SK-N-SH (cell line): ENCODE measurements around the gene LEF1. TPM values are rescaled to one million over a fixed set of nuclear protein-coding genes. Genes with fewer than 3 reads are reported as not detected.

Experiments
- CTCF ChIA-PET: fragments of 300-600, 350-600 bp; formaldehyde crosslinking; extraction: SDS; loops from one replicate; lab custom pipeline; 2021; lab: Yijun Ruan, JAX
- POLR2A ChIA-PET: fragments of 350-600 bp; sonication (Branson Sonifier 250); formaldehyde crosslinking; extraction: SDS; loops from one replicate; lab custom pipeline; 2020; ENCODE audit warnings: antibody characterized with exemption, inconsistent platforms; lab: Yijun Ruan, JAX
- DNase-seq: peaks from one replicate; pipeline ENCODE4 v3.0.0; 2012
- H2AFZ ChIP-seq: fragments of 200-600 bp; sonication (generic); 2 replicates; pipeline ENCODE4 v1.8.1; 2016; ENCODE audit warnings: antibody characterized with exemption, mild to moderate bottlenecking, low read depth
- H3F3A ChIP-seq: fragments of 200-600 bp; sonication (generic); replicated peaks from 2 replicates; pipeline ENCODE3; 2016; ENCODE audit warnings: antibody characterized with exemption, mild to moderate bottlenecking; ENCODE audit not compliant: insufficient read depth
- H3K27ac ChIP-seq, 2 experiments: fragments of 200-500 bp in 1 of 2; fragments of 200-600 bp in 1 of 2; sonication (Bioruptor generic) in 1 of 2; sonication (generic), shearing (Covaris generic) in 1 of 2; 2 replicates each; pipeline versions ENCODE4 v1.5.1 to v1.6.1; 2014 to 2016; ENCODE audit warnings: low read depth in 2 of 2, inconsistent platforms in 1 of 2, low read length in 1 of 2, mild to moderate bottlenecking in 1 of 2, mixed read lengths in 1 of 2
- H3K27me3 ChIP-seq: fragments of 200-600 bp; sonication (generic), shearing (Covaris generic); 2 replicates; pipeline ENCODE4 v1.6.1; 2016; ENCODE audit warnings: mixed run types; ENCODE audit not compliant: insufficient read depth
- H3K36me3 ChIP-seq, 2 experiments: fragments of 200-500 bp in 1 of 2; fragments of 200-600 bp in 1 of 2; sonication (Bioruptor generic) in 1 of 2; sonication (generic) in 1 of 2; replicated peaks in 1 of 2; 2 replicates each; pipeline versions ENCODE3 to v1.5.1; 2014 to 2016; ENCODE audit warnings: low read length in 1 of 2, mild to moderate bottlenecking in 1 of 2; ENCODE audit not compliant: insufficient read depth in 2 of 2, control insufficient read depth in 1 of 2
- H3K4me1 ChIP-seq, 2 experiments: fragments of 200-500 bp in 1 of 2; fragments of 200-600 bp in 1 of 2; sonication (Bioruptor generic) in 1 of 2; sonication (generic), shearing (Covaris generic) in 1 of 2; 2 replicates each; pipeline versions ENCODE4 v1.5.1 to v1.6.1; 2014 to 2016; ENCODE audit warnings: low read depth in 1 of 2, low read length in 1 of 2, mixed run types in 1 of 2; ENCODE audit not compliant: insufficient read depth in 2 of 2, control insufficient read depth in 1 of 2
- H3K4me2 ChIP-seq: fragments of 200-600 bp; sonication (generic), shearing (Covaris generic); 2 replicates; pipeline ENCODE4 v1.6.1; 2017; ENCODE audit warnings: mixed run types
- H3K4me3 ChIP-seq, 2 experiments: fragments of 200-500 bp in 1 of 2; fragments of 200-600 bp in 1 of 2; sonication (Bioruptor generic) in 1 of 2; sonication (generic), shearing (Covaris generic) in 1 of 2; 2 replicates each; pipeline versions ENCODE4 v1.5.1 to v1.8.1; 2014 to 2016; ENCODE audit warnings: low read depth in 2 of 2, inconsistent platforms in 1 of 2, low read length in 1 of 2, mild to moderate bottlenecking in 1 of 2, mixed read lengths in 1 of 2, moderate library complexity in 1 of 2
- H3K79me2 ChIP-seq: fragments of 200-600 bp; sonication (generic); 2 replicates; pipeline ENCODE4 v1.8.1; 2017; ENCODE audit warnings: mild to moderate bottlenecking; ENCODE audit not compliant: insufficient read depth
- H3K9ac ChIP-seq: fragments of 200-600 bp; sonication (generic); 2 replicates; pipeline ENCODE4 v1.6.1; 2017; ENCODE audit warnings: mixed run types
- H3K9me2 ChIP-seq: fragments of 200-600 bp; sonication (generic); 2 replicates; pipeline ENCODE4 v1.6.1; 2017; ENCODE audit warnings: mixed run types
- H3K9me3 ChIP-seq: fragments of 200-600 bp; sonication (generic); 2 replicates; pipeline ENCODE4 v1.6.1; 2017; ENCODE audit warnings: mixed run types, mild to moderate bottlenecking, moderate library complexity
- H4K20me1 ChIP-seq: fragments of 200-600 bp; sonication (generic); 2 replicates; pipeline ENCODE4 v1.6.1; 2017; ENCODE audit warnings: mild to moderate bottlenecking, mixed run types; ENCODE audit not compliant: insufficient read depth
- CTCF ChIP-seq: fragments of 200-600 bp; sonication (generic); IDR thresholded peaks from 2 replicates; pipeline ENCODE4 v1.6.1; 2017; ENCODE audit warnings: antibody characterized with exemption, mild to moderate bottlenecking, moderate library complexity
- EP300 ChIP-seq, 2 experiments: IDR thresholded peaks; 2 replicates each; pipeline versions ENCODE4 v1.4.0 to v1.6.1; 2012; ENCODE audit warnings: borderline replicate concordance in 1 of 2, low read depth in 1 of 2, low read length in 1 of 2
- EZH2phosphoT487 ChIP-seq: fragments of 200-600 bp; sonication (generic); IDR thresholded peaks from 2 replicates; pipeline ENCODE4 v1.6.1; 2017; ENCODE audit warnings: low read depth, mixed run types, mild to moderate bottlenecking, antibody characterized with exemption, moderate library complexity, borderline replicate concordance
- FOXJ3 ChIP-seq: sonication (generic); formaldehyde crosslinking; IDR thresholded peaks from 2 replicates; pipeline ENCODE4 v1.5.1; 2020; ENCODE audit warnings: mild to moderate bottlenecking, missing genetic modification reagents
- GABPA ChIP-seq: IDR thresholded peaks from 2 replicates; pipeline ENCODE4 v1.4.0; 2012; ENCODE audit warnings: low read depth, mild to moderate bottlenecking
- MAX ChIP-seq: IDR thresholded peaks from 2 replicates; pipeline ENCODE4 v1.4.0; 2012; ENCODE audit warnings: low read depth
- MEF2A ChIP-seq: IDR thresholded peaks from 2 replicates; pipeline ENCODE4 v1.4.0; 2012; ENCODE audit warnings: low read depth, borderline replicate concordance
- MXI1 ChIP-seq: IDR thresholded peaks from 2 replicates; pipeline ENCODE4 v1.6.1; 2012; ENCODE audit warnings: mild to moderate bottlenecking, low read depth, low read length, improper control_type of control experiment
- POLR2AphosphoS5 ChIP-seq: IDR thresholded peaks from 2 replicates; pipeline ENCODE4 v1.6.1; 2012; ENCODE audit warnings: low read depth, low read length
- RCOR1 ChIP-seq: fragments of 150-350 bp; IDR thresholded peaks from 2 replicates; pipeline ENCODE4 v1.6.1; 2017; ENCODE audit warnings: antibody characterized with exemption, low read length
- REST ChIP-seq: IDR thresholded peaks from 2 replicates; pipeline ENCODE4 v1.6.1; 2012; ENCODE audit warnings: mild to moderate bottlenecking, low read depth, low read length, moderate library complexity
- RXRA ChIP-seq: IDR thresholded peaks from 2 replicates; pipeline ENCODE4 v1.4.0; 2012; ENCODE audit warnings: low read depth, mild to moderate bottlenecking, borderline replicate concordance
- TAF1 ChIP-seq: IDR thresholded peaks from 2 replicates; pipeline ENCODE4 v1.6.1; 2012; ENCODE audit warnings: low read depth, mild to moderate bottlenecking, low read length, moderate library complexity, borderline replicate concordance
- TEAD4 ChIP-seq: IDR thresholded peaks from 2 replicates; pipeline ENCODE4 v1.4.0; 2012; ENCODE audit warnings: mild to moderate bottlenecking, borderline replicate concordance; ENCODE audit not compliant: insufficient read depth
- ZBTB33 ChIP-seq: IDR thresholded peaks from 2 replicates; pipeline ENCODE4 v1.4.0; 2012; ENCODE audit warnings: low read depth, borderline replicate concordance
- WGBS: methylation state at CpG from one replicate; pipeline ENCODE4 v1.1.6; 2017; ENCODE audit warnings: low lambda C conversion rate; 5-methylcytosine and 5-hydroxymethylcytosine counted together
- polyA plus RNA-seq, 3 experiments: library from polyadenylated mRNA; depleted of rRNA; stranded (reverse); fragments of >200 nt; gene quantifications; 2 replicates each; pipeline ENCODE4 v1.2.3, GENCODE V29; 2012

The LEF1 gene
- polyA plus RNA-seq (2012; rRNA removed): 0.36 and 0.89 TPM in 2 replicates
- polyA plus RNA-seq (2012; cell fraction: cytosol; rRNA removed): 1.1 and 1.6 TPM in 2 replicates
- polyA plus RNA-seq (2012; cell fraction: nucleus; rRNA removed): 0.57 and 0.76 TPM in 2 replicates

- peaks cover 90% of the 10 kb centered on the region for H3K27me3 ChIP-seq
- ChIA-PET CTCF (interaction anchor here (1.0 kb wide), 1 partner anchor 9 kb away, joined by 3 read pairs; no protein-coding TSS in a partner anchor), POLR2A (no interaction called here)
- no peak within 1 kb of the TSS for H3K27ac ChIP-seq
- H3K4me2 ChIP-seq: peak within 1 kb of the TSS; percentile 84
- no peaks in the 10 kb centered on the region for H3K79me2 ChIP-seq
- TF ChIP-seq TEAD4 (no peak), MXI1 (peak; percentile 40; the same call in 1 of the 2 replicates), FOXJ3 (CRISPR knock-in tag) (no peak), EZH2phosphoT487 (peak; percentile 67; the same call in 1 of the 2 replicates)
- peak; percentile 63 for DNase-seq
- H3F3A ChIP-seq: peaks cover 2% of the 10 kb centered on the region
- no peaks in the 10 kb centered on the region for H4K20me1 ChIP-seq
- 4% methylated on average over 20 of the region's 61 CpGs for WGBS
- no peak within 1 kb of the TSS for H3K9ac ChIP-seq
- peaks cover 0 to 17% of the 10 kb centered on the region in 2 experiments; a peak in 2 of 4 replicates for H3K4me1 ChIP-seq
- no peaks in the 10 kb centered on the region for H3K36me3 ChIP-seq
- peak within 1 kb of the TSS; percentile 83; the same call in 1 of the 2 replicates for H2AFZ ChIP-seq
- no peaks in the 10 kb centered on the region for H3K9me2 ChIP-seq
- no peaks in the 10 kb centered on the region for H3K9me3 ChIP-seq
- peak within 1 kb of the TSS; percentile 38 to 59 for H3K4me3 ChIP-seq
Observed at GRCh38 chr4:108168671-108169523, at the start of gene LEF1. LEF1 (minus strand) TSS chr4:108168932; CDS start chr4:108167767, 1,165 bp downstream.

- no peak for DNase-seq
- H3K36me3 ChIP-seq: no peaks in the 10 kb centered on the region
- H3K9ac ChIP-seq: no peak overlapping the region
- no peak overlapping the region for H3K4me3 ChIP-seq
- no peaks in the 10 kb centered on the region for H3K9me3 ChIP-seq
- no peak overlapping the region for H3K27ac ChIP-seq
- no peaks in the 10 kb centered on the region for H3K4me1 ChIP-seq
- no peak overlapping the region for H3K4me2 ChIP-seq
- H3K79me2 ChIP-seq: no peaks in the 10 kb centered on the region
- ChIA-PET POLR2A (no interaction called here), CTCF (no interaction called here)
- H3K27me3 ChIP-seq: no peaks in the 10 kb centered on the region
- TF ChIP-seq REST (no peak), MEF2A (no peak), RCOR1 (no peak), EP300 (IDR thresholded peaks at IDR 0.05; ENCODE audit: borderline replicate concordance in 1 of 2, low read depth in 1 of 2, low read length in 1 of 2) (no peak), RXRA (no peak), GABPA (no peak), CTCF (no peak), MAX (no peak), TAF1 (no peak), POLR2AphosphoS5 (no peak), TEAD4 (no peak), ZBTB33 (no peak), MXI1 (no peak), FOXJ3 (CRISPR knock-in tag) (no peak)
- no peaks in the 10 kb centered on the region for H3K9me2 ChIP-seq
- H2AFZ ChIP-seq: no peak overlapping the region
- no peaks in the 10 kb centered on the region for H3F3A ChIP-seq
- no peaks in the 10 kb centered on the region for H4K20me1 ChIP-seq
Observed at GRCh38 chr4:108216510-108216909, 47.8 kb upstream of the LEF1 start.
